DND-41 (cell line): ENCODE results near the gene RASGRP4.

Experiments
- EZH2 ChIP-seq: IDR thresholded peaks from 3 replicates; pipeline ENCODE4 v1.6.1; 2012; ENCODE audit warnings: borderline replicate concordance, low read depth, mild to moderate bottlenecking, moderate library complexity, low read length, inconsistent platforms; ENCODE audit not compliant: severe bottlenecking
- TF ChIP-seq, protein P1 (sequence below): IDR thresholded peaks from 2 replicates; pipeline ENCODE4 v1.5.1; 2012; ENCODE audit warnings: borderline replicate concordance, low read length, moderate library complexity, mild to moderate bottlenecking; ENCODE audit not compliant: poor library complexity, severe bottlenecking; ENCODE audit errors: extremely low read depth

DNA sequence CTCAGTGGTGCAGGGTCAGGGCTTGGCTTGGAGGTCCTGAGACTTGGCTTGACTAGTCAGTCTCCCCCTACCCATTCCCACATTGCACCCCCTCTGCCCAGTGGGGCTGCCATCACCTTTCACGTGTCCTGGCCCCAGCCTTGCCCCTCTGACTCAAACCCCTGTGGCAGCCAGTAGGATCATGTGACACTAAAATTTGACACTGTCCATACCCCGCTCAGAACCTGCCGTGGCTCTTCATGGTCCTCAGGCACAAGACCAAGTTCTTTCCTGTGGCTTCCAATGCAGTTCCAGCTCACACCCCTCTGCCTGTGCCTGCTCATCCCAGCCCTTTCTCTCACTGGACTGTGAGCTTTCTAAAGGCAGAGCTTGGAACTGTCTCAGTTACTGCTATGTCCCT lies 49.4 kb downstream of the RASGRP4 start:
- TF ChIP-seq, protein P1, sequence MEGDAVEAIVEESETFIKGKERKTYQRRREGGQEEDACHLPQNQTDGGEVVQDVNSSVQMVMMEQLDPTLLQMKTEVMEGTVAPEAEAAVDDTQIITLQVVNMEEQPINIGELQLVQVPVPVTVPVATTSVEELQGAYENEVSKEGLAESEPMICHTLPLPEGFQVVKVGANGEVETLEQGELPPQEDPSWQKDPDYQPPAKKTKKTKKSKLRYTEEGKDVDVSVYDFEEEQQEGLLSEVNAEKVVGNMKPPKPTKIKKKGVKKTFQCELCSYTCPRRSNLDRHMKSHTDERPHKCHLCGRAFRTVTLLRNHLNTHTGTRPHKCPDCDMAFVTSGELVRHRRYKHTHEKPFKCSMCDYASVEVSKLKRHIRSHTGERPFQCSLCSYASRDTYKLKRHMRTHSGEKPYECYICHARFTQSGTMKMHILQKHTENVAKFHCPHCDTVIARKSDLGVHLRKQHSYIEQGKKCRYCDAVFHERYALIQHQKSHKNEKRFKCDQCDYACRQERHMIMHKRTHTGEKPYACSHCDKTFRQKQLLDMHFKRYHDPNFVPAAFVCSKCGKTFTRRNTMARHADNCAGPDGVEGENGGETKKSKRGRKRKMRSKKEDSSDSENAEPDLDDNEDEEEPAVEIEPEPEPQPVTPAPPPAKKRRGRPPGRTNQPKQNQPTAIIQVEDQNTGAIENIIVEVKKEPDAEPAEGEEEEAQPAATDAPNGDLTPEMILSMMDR: no peak
- no peak for TF ChIP-seq EZH2
